GM18867 (cell line): ENCODE results near the gene ZDHHC6.
"Not testable (repeated sequence)": the region's sequence is repeated elsewhere in the genome, so short reads cannot be mapped to it uniquely, and the experiment has no call there.

Source experiments
- ATAC-seq: cut with Tn5 transposase; IDR thresholded peaks from one replicate; pipeline ENCODE4 v1.9.1; 2021; ENCODE audit warnings: mild to moderate bottlenecking, moderate library complexity; ENCODE audit not compliant: unreplicated experiment

Gene ZDHHC6, protein sequence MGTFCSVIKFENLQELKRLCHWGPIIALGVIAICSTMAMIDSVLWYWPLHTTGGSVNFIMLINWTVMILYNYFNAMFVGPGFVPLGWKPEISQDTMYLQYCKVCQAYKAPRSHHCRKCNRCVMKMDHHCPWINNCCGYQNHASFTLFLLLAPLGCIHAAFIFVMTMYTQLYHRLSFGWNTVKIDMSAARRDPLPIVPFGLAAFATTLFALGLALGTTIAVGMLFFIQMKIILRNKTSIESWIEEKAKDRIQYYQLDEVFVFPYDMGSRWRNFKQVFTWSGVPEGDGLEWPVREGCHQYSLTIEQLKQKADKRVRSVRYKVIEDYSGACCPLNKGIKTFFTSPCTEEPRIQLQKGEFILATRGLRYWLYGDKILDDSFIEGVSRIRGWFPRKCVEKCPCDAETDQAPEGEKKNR

DNA sequence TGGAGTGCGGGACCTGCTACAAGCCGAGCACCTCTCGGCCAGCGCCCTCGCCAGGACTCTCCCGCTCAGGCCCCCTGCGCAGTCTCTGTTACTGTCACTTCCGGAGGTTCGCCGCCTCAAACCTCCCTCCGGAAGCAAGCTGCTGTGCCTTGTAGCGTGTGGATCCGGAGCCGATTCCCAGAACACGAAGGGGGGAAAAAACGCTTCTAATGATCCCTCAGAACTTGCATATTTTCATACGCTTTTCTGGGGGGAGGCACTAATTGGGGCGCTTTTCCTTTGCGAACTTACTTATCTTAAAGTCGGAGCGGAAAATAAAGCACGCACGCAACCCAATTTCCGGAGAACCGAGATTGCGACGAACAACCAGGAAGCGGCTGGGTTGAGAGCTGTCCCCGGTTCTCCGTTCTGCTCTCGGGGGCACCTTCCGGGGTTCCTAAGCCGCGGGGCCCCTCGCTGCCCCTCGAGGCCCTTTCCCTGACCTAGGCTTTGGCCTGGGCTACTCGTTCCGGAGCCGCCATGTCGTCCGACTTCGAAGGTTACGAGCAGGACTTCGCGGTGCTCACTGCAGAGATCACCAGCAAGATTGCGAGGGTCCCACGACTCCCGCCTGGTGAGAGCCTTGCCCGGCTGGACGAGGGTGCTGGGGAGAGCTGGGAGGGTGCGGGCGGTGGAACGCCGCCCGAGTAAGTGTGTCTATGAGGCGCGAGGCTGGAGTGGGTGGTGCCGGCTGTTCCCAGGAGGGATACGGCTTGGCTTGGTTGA lies at the start of gene ZDHHC6, which contains the start of gene VTI1A:
Gene ZDHHC6 (minus strand): TSS at position 60 of the 765 bp plus-strand sequence. CDS start 1,478 bp downstream, outside the sequence.
Gene VTI1A (plus strand): TSS at position 361 of the 765 bp plus-strand sequence. CDS start 159 bp downstream, at position 520.
- peak; percentile 94 for ATAC-seq

DNA sequence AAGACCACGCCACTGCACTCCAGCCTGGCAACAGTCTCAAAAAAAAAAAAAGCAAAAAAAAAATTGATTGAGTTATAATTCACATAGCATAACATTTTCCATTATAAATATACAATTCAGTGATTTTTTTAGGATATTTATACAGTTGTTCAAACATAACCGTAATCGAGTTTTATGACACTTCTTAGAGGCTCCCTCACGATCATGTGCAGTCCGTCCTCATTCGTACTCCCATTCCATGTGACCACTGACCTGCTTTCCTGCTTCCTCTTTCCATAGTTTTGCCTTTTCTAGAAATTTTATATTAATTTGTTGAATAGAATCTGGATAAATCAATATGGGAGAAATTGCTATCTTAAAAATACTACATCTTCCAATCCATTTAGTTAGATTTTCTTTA lies 46.0 kb upstream of the ZDHHC6 start:
- no peak for ATAC-seq

DNA sequence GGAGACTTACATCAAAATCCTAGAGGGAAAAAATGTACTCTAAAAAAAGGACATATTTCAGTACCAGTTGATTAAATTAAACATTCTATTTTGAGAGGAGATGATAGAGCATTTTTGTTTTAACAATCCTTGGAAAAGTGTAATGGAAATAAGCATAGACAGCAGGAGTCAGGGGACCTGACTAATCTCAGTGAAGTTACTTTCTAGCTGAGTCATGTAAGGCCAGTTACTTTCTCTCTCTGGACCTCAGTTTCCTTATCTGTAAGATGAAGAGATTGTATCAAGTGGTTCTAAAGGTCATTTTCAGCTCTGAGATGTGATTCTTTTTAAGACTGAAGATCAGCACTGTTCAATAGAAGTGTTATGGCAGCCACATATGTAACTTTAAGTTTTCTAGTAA lies 44.4 kb upstream of the ZDHHC6 start:
- ATAC-seq, result no peak

DNA sequence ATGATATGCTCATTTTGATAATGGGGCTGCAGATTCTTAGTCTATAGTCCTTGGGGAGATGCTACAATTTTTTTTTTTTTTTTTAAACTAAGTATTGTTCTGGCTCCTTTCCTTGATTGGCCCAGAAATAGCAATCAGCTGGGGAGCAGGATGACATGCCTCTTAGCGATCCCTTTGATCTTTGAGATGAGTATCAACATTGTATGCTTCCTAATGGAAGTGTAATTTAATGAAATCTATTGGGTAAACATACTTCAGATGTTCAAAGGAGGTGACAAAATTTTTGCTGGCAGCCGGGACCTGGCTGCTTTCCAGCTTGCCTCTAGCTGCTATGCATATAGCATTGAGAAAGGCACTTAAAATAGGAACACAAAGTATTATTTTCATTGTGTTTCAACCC lies 43.8 kb upstream of the ZDHHC6 start:
- no peak for ATAC-seq

DNA sequence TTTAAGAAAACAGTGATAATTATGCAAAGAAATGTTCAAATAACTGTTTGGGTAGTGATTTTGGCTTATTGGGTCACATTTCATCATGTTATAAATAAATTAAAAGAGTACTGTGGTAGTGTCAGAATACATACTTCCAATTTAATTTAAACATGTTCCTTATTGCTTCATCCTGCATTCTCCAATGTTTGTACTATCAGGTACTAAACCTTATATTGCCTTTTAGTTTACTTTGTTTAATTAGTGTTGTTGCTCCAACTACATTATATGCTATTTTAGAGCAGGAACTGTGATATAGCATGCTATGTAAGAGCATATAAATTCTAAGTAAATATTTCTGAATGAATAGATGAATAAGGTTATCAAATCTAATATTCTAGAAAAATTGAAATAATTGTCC lies 41.2 kb upstream of the ZDHHC6 start:
- ATAC-seq, result no peak

DNA sequence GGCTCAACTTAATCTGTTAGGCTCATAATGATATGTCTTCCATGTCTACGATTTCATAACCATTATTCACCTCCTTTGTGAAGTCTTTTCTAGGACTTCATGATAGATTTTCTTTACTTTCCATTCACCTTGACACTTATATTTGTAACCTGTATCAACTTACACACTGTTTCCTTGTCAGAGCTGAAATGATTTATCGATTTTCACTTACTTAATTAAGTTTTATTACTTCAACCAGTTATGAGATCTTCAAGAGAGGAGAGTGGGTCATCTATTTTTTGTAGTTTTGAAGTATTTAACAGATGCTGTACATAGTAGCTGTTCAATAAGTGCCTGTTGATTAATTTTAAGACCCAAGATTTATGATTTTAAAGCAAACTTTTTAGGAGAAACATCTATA lies 37.7 kb upstream of the ZDHHC6 start:
- no peak for ATAC-seq

DNA sequence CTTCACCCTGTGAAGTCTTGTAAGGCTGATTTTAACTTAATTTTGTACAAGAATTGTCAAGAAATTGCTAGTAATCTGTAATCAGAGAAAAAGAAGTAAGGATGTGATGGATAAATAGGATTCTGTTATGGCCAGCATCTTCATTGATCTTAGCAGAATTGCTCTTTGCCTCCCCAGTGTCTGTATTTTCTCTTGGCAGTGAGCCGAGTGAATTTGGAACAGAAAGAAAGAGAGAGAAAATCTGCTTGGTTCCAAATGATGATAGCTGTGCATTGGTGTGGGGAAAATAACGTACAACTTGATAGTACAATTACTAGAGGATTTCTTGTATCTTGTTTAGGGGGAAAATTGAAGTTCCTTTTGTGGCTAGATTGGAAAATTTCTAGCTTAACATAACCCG lies 34.9 kb upstream of the ZDHHC6 start:
- no peak for ATAC-seq

DNA sequence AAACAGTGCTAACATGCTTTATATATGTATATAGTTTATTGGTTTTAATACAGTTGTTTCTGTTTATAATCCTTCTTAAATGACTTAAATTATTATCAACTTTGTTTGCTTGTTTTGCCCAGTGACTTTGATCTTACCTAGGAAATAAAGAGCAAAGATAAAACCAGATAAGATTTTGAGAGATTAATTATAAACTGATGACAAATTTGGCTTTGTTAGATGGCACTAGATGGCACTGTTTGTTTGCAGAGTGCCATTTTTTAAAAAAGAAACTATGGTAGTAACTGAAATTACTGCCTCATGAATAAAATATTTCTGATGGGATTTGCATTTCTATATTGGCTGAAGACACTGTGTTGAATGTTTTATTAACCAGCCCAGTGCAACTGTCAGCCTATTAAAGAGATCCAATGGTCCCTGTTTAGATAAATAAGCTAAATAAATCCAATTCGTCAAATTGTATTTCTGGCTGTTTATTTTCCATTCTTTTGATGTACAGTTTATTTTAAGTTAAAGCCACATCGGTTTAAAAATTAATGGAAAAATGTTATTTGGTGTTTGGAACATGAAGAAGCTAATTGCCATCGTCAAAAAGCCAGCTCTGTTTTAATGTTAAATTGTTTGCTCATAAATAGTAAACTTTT lies 29.0 kb upstream of the ZDHHC6 start:
- no peak for ATAC-seq

DNA sequence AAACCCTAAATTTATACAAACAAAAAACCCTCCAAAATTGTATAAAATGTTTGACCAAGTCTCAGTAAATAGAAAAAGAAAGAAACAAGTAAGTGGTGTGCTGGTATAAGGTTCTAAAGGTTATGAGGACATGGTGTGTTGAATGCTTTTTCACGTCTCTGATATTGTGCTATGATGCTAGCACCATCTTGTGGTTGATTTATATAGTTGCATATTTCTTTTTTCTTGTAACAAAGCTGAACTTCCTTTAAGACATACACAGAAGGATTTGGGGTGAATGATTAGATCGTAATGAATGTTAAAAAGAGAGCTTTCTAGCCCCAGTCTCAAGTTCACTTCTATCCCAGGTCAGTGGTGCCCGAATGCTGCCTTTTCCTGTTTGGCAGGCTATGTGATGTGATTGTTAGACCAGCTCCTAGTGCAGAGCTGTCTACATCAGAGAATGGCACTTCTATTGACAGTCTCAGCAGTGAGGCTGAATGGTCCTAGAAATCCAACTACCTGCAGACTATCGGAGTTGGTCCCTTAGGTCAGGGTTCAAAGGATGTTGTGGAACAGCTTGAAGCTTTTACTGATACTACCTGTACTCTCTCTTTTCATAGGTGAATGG lies 25.3 kb upstream of the ZDHHC6 start:
- peak; percentile 74 for ATAC-seq

DNA sequence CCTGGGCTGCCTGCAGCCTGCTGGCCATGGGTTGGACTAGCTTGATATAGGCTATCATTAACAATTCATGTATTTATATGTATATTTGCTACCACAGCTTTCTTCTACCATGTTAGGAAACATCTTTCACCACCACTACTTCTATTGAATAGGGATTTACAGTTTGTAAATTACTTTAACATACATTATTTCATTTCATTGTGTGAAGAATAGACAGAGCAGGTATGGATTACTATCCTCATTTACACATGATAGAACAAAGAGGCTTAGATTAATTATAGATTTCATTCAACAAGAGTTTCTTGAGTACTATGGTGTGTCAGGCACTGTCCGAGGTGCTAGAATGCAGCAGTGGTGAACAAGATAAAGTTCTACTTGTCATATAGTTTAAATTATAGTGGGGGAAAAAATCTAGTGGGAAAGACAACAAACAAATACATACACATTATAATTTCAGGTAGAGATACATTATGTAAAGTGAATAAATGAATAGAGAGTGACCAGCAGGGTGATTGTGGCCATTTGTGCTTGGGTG lies 20.9 kb upstream of the ZDHHC6 start:
- ATAC-seq, result no peak

DNA sequence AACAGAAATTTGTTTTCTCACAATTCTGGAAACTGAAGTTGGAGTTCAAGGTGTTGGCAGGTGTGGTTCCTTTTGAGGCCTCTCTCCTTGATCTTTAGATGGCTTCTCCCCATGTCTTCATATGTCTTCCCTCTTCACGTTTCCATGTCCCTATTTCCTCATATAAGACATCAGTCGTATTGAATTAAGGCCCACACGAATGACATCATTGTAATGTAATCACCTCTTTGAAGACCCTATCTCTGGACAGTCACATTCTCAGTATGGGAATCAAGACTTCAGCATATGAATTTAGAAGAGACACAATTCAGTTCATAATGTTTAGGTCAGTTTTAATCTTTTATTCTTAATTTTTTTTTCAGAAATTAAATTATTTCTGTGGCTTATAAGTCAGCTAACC lies 20.1 kb upstream of the ZDHHC6 start:
- ATAC-seq, result no peak

DNA sequence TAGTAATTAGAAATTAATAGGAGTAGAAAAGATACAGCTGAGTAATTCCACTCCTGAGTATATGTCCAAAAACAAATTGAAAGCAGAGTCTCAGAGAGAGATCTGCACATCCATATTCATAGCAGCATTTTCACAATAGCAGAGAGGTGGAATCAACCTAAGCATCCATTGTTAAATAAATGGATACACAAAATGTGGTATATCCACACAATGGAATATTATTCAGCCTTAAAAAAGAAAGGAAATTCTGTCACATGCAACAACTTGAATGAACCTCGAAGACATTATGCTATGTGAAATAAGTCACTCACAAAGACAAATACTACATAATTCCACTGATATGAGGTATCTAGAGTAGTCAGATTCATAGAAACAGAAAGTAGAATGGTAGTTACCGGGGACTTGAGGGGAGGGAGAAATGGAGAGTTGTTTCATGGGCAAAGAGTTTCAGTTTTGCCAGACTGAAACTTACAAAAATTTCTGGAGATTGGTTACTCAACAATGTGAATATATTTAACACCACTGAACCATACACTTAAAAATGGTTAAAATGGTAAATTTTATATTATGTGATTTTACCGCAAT lies 18.7 kb upstream of the ZDHHC6 start:
- ATAC-seq, result no peak

DNA sequence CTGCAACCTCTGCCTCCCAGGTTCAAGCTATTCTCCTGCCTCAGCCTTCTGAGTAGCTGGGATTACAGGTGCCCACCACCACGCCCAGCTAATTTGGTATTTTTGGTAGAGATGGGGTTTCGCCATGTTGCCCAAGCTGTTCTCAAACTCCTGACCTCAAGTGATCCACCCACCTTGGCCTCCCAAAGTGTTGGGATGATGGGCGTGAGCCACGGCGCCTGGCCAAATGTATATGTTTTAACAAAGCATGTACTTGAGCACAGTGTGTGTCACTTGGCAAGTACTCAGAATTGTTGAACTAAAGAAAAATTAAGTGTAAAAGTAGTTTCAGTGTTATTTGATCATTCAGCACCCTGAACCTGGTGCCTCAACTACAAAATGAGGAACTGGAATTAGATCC lies 17.4 kb upstream of the ZDHHC6 start:
- not testable (repeated sequence) for ATAC-seq

DNA sequence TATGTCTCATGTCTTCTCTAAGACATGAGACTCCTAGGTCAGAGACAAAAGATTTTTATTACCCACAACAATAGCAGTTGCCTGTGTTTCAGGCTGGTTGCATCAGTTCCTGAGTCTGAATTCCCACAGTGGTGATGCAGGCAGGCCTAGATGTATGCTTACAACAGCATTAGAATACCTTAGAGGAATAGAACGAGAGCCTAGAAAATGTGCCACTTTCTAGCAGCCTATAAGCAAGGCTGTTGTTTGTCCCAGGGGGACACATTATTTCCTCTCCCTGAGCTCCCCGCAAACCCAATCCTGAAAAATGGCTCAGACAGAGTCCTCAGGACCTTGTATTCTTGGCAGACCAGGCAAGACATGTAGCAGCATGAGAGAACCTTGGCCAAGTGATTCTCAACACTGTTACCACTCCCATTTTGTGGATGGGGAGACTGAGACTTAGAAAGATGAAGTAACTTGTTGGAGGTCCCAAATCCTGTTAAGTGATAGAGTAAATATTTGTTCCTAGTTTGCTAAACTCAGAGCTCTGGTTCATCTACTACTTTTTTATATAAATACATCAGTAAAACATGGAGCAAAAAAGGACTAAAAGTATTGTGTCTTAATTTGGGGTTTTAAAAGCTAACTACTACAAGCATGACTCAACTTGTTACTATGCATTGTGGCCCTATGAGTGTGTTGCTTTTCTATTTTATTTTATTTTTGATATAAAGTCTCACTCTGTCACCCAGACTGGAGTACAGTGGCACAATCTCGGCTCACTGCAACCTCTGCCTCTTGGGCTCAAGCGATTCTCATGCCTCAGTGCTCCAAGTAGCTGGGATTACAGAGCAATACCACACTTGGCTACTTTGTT lies 14.5 kb upstream of the ZDHHC6 start:
- ATAC-seq, result no peak

DNA sequence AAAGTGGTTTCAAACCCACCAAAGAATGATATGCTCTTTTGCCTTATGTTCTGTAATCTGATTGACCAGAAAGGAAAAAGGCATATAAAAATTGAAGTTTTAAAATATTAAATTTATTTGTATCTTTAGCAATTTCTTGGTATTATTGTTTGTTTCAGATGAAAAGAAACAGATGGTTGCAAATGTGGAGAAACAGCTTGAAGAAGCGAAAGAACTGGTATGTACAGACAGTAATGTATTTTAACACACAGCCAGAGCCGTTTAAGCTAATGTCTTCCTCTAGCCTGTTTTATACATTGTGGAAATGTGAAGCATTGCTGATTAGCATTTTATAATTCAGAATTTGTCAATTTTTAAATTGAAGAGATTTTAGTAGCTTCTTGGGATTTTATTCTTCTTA lies 13.7 kb upstream of the ZDHHC6 start:
- ATAC-seq, result no peak

DNA sequence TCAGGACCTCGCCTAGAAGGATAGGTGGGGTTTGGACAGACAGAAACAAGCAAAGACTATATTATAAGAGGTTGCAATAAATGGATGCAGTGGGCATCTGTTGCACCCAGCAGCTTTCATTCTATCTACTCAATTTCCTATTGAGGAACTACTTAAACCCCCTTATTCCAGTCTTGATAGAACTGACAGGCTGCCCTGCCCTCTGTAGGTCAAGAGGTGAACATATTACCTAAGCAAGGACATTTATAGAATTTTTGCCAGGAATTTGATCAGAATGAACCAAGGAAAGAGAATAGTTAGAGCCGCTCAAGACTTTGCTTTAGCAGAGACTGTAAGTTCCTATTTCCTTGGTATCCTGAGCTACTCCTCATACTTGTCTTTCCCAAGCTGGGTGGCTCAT lies 9.8 kb upstream of the ZDHHC6 start:
- ATAC-seq, result no peak

DNA sequence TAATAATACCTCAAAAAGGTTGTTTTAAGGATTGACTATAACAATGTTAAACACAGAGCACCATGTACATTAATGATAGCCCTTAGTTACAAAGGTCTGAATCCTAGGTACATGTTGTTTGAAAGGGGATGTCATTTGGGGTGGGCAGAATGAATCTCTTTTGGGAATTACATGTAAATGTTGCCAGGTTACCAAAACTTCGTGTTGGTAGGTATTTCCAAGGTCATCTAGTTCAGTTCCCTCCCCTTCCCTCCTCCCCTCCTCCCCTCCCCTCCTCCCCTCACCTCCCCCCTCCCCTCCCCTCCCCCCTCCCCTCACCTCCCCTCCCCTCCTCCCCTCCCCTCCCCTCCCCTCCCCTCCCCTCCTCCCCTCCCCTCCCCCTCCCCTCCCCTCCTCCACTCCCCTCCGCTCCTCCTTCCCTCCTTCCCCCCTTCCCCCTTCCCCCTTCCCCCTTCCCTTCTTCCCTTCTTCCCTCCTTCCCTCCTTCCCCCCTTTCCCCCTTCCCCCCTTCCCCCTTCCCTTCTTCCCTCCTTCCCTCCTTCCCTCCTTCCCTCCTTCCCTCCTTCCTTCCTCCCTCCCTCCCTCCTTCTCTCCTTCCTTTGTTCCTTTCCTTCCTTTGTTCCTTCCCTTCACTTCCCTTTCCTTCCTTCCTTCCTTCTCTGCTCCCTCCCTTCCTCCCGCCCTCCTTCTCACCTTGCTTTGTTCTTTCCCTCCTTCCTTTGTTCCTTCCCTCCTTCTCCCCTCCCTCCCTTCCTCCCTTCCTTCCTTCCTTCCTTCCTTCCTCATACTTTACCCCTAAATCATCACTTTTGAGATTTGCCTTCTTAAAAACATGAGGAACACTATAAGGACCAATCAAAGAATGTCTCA lies 8.4 kb upstream of the ZDHHC6 start:
- ATAC-seq, result no peak

DNA sequence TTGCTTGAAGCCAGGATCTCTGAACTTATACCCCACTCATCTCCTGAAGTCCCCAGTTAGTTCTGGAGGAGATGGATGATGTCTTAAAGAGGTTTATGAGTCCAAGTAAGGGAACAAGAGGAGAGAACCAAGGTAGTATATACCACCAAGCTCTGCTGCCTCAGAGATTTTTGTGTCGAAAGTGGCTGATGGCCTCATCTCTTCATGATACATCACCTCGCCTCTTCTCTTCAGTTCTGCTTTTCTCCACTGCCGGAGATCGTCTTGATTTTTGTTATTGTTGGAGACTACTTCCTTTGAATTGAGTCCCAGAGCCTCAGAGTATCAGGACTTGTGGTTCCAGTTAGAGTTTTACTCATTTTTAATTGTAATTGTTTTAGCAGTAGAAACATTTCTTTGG lies 2.2 kb upstream of the ZDHHC6 start:
- no peak for ATAC-seq

DNA sequence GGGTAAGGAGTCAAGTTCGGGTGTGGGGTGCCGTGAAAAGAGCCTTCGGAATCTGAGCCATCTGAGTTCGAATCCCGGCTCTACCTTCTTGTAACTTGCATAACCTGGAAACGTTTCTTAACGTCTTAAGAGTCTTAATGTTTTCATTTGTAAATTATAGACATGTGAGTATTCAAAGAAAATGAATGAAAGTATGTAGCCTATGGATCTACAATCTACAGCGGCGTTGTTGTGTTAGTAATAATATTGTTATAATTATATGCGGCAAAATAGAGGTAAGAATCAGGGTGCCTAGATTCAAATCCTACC lies 860 bp upstream of the ZDHHC6 start:
- no peak for ATAC-seq
